GM10266 (cell line): ENCODE measurements around the gene SNED1.

Experiments used
- DNase-seq: peaks from one replicate; pipeline ENCODE4 v3.0.0; 2012; ENCODE audit errors: extremely low spot score
- TF ChIP-seq, protein P1 (sequence below): IDR thresholded peaks from 2 replicates; pipeline ENCODE4 v1.5.1; 2012; ENCODE audit warnings: mild to moderate bottlenecking, low read depth; ENCODE audit not compliant: control insufficient read depth, insufficient read depth; ENCODE audit errors: missing control alignments

The SNED1 gene

GRCh38 chr2:241003830-241004564 is 5.6 kb downstream of the SNED1 start:
- TF ChIP-seq, protein P1, sequence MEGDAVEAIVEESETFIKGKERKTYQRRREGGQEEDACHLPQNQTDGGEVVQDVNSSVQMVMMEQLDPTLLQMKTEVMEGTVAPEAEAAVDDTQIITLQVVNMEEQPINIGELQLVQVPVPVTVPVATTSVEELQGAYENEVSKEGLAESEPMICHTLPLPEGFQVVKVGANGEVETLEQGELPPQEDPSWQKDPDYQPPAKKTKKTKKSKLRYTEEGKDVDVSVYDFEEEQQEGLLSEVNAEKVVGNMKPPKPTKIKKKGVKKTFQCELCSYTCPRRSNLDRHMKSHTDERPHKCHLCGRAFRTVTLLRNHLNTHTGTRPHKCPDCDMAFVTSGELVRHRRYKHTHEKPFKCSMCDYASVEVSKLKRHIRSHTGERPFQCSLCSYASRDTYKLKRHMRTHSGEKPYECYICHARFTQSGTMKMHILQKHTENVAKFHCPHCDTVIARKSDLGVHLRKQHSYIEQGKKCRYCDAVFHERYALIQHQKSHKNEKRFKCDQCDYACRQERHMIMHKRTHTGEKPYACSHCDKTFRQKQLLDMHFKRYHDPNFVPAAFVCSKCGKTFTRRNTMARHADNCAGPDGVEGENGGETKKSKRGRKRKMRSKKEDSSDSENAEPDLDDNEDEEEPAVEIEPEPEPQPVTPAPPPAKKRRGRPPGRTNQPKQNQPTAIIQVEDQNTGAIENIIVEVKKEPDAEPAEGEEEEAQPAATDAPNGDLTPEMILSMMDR, result no peak
- no peak for DNase-seq

- TF ChIP-seq, protein P1, result no peak
- no peak for DNase-seq
These were observed 7.2 kb downstream of the SNED1 start for GRCh38 chr2:241005569-241005968.

DNA sequence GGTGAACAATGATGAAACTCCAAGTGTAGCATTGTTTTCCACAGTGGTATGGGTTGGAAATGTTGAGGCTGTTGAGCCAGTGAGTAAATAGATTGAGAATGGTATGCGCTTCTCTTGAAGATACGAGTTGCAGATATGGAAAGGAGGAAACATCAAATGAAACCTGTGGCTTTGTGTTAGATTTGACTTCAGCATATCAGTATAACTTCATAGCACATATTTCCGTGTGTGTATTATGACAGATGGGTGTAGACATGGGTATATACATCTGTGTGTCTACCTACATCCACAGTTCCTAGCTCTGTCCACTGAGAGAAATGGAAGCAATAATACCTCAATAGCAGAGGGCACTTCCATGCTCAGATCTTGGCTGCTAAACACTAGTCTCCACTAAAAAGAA is 8.0 kb downstream of the SNED1 start:
- DNase-seq, result no peak
- TF ChIP-seq, protein P1, result no peak

DNA sequence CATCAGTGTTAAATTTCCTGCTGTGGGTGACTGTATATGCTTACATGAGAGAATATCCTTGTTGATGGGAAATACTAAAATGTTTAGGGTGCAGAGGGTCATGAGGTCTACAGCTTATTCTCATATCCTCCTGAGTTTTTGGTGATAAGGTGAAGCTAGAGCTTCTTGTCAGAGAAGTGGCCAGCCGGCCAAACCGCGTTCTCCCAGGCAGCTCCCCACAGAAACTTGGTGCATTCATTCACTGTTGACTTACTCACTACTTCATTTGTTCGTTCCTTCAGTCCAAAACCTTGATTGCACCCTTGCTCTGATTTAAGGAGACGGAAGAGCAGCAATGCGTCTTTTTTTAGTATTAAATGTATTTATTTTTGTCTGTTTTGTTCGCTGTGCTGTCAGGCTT is 8.7 kb downstream of the SNED1 start:
- TF ChIP-seq, protein P1, result no peak
- DNase-seq, result no peak

DNA sequence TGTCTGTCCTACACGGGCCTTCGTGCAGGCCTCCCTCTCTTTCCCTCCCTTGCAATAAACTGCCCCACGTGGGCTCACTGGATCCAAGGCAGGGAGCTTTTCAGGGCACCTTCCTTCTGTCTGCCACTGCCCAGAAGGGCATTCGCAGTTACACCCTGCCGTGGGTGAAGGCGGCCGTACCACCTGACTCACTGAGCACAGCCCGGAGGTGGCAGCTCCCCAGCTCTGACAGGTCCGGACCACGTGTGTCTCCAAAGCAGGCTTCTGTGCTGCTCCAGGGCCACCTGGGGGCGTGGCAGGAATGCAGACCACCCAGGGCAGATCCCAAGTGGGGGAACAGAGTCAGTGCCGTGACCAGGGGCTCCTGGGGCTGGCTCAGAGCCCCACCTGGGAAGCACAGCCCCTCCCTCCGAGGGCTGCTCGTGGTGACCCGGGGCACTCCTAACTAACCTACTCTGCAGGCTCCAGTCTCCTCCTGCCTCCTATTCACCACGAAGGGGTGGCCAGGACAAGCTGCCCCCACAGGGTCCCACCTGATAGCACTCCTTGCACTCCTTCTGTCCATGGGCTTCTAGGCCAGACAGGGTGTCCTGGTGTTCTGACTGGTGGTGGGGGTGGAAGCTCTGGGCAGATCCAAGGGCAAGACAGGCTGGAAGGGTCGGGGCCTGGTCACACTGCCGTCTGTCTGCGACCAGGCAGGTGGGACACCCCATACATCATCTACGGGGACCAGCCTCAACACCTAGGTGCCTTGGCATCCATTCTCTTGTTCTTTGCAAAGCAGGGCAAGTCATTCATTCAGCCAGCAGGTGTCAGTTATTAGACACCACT is 9.7 kb downstream of the SNED1 start:
- TF ChIP-seq, protein P1, result no peak
- DNase-seq, result no peak

GRCh38 chr2:241008711-241009121 is 10.3 kb downstream of the SNED1 start:
- TF ChIP-seq, protein P1, result no peak
- DNase-seq, result no peak

- DNase-seq, result no peak
- TF ChIP-seq, protein P1, result no peak
These were observed 10.8 kb downstream of the SNED1 start for GRCh38 chr2:241009191-241009590.
